Stimulated activated CD8-positive, alpha-beta memory T cell treated with anti-CD3 and anti-CD28 coated beads, Interleukin-15, amount 100 ng/mL, for 48 hours (primary cell): ENCODE measurements around the gene CRY1.

Experiments
- DNase-seq, 2 donors: peaks; one replicate each; pipeline ENCODE4 v3.0.0-alpha.2; 2020; ENCODE audit warnings: low read depth in 2 of 2

The CRY1 gene

GRCh38 chr12:106962286-106962685 lies 131.1 kb downstream of the CRY1 start:
- DNase-seq: no peak

GRCh38 chr12:106960443-106960842 lies 132.9 kb downstream of the CRY1 start:
- no peak for DNase-seq

GRCh38 chr12:106957583-106957982 lies 135.8 kb downstream of the CRY1 start:
- DNase-seq: no peak

GRCh38 chr12:106956048-106956578 lies 137.2 kb downstream of the CRY1 start:
- DNase-seq: peak; percentile 32 to 45

- peak; percentile 93 for DNase-seq
These were observed 137.8 kb downstream of the CRY1 start, which contains the start of gene TMEM263 for GRCh38 chr12:106955377-106956047. TMEM263 (plus strand) TSS chr12:106955907; CDS start chr12:106967117, 11,210 bp downstream.

GRCh38 chr12:106954462-106955376 lies 138.6 kb downstream of the CRY1 start:
- no peak for DNase-seq

GRCh38 chr12:106953352-106954250 lies 139.7 kb downstream of the CRY1 start:
- DNase-seq: no peak

GRCh38 chr12:106950591-106950990 lies 142.8 kb downstream of the CRY1 start:
- no peak for DNase-seq

GRCh38 chr12:106947461-106947860 lies 145.9 kb downstream of the CRY1 start:
- no peak for DNase-seq

GRCh38 chr12:106945261-106945851 lies 148.0 kb downstream of the CRY1 start:
- no peak for DNase-seq

- DNase-seq: no peak
These were observed 150.6 kb downstream of the CRY1 start for GRCh38 chr12:106942775-106943174.

GRCh38 chr12:106941481-106942156 lies 151.7 kb downstream of the CRY1 start:
- no peak for DNase-seq
